ENCODE results near the gene FHIT.

Gene FHIT

GRCh38 chr3:59783468-59783988, 1467.7 kb downstream of the FHIT start:
- Histone ChIP-seq H3F3A (ENCODE audit: control insufficient read depth, insufficient read depth) (no peaks in the 10 kb centered on the region), H4K20me1 (ENCODE audit: control insufficient read depth, insufficient read depth, low read depth, low read length) (no peaks in the 10 kb centered on the region), H3K9me3 (ENCODE audit: control insufficient read depth, insufficient read depth, low read length) (no peaks in the 10 kb centered on the region), H3K4me2 (ENCODE audit: low read length) (no peak overlapping the region), H3K9me2 (replicated peaks; ENCODE audit: control insufficient read depth, low read length) (no peaks in the 10 kb centered on the region), H3K4me3 (ENCODE audit: low read length) (no peak overlapping the region), H3K27me3 (ENCODE audit: control insufficient read depth, low read length) (no peaks in the 10 kb centered on the region), H3K36me3 (ENCODE audit: control insufficient read depth, low read length) (no peaks in the 10 kb centered on the region), H3K4me1 (ENCODE audit: control insufficient read depth, low read length) (no peaks in the 10 kb centered on the region), H3K27ac (ENCODE audit: low read depth, low read length) (no peak overlapping the region), H3K79me2 (ENCODE audit: control insufficient read depth, low read length) (no peaks in the 10 kb centered on the region)
- no peak for TF ChIP-seq EZH2phosphoT487 (IDR thresholded peaks at IDR 0.05; ENCODE audit: borderline replicate concordance, low read length)
- TF ChIP-seq, protein P1, sequence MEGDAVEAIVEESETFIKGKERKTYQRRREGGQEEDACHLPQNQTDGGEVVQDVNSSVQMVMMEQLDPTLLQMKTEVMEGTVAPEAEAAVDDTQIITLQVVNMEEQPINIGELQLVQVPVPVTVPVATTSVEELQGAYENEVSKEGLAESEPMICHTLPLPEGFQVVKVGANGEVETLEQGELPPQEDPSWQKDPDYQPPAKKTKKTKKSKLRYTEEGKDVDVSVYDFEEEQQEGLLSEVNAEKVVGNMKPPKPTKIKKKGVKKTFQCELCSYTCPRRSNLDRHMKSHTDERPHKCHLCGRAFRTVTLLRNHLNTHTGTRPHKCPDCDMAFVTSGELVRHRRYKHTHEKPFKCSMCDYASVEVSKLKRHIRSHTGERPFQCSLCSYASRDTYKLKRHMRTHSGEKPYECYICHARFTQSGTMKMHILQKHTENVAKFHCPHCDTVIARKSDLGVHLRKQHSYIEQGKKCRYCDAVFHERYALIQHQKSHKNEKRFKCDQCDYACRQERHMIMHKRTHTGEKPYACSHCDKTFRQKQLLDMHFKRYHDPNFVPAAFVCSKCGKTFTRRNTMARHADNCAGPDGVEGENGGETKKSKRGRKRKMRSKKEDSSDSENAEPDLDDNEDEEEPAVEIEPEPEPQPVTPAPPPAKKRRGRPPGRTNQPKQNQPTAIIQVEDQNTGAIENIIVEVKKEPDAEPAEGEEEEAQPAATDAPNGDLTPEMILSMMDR (IDR thresholded peaks at IDR 0.05; ENCODE audit: low read depth, low read length, poor library complexity, severe bottlenecking): no peak

DNA sequence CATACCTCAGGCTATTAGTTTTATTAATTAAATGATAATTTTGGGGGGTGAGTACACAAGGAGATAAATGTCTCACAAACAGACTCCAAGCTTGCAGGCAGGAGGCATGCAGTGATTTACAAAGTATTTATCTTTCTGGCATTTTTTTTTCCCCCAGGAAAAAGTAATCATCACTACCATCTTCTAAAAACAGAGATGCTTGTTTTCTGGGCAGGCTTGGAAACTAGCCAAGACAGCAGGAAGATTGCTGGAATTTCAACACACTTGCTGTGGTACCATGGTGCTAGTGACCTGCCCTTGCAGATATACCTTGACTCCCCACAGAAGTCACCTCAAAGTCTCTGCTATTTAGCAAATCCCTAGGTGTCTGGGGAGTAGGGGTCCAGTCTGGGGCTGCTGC, 1468.6 kb downstream of the FHIT start:
- H3K4me3 ChIP-seq (ENCODE audit: low read length): no peak overlapping the region
- no peaks in the 10 kb centered on the region for H4K20me1 ChIP-seq (ENCODE audit: control insufficient read depth, insufficient read depth, low read depth, low read length)
- H3K27ac ChIP-seq (ENCODE audit: low read depth, low read length): no peak overlapping the region
- no peaks in the 10 kb centered on the region for H3K79me2 ChIP-seq (ENCODE audit: control insufficient read depth, low read length)
- no peak overlapping the region for H3K4me2 ChIP-seq (ENCODE audit: low read length)
- no peak for TF ChIP-seq EZH2phosphoT487 (IDR thresholded peaks at IDR 0.05; ENCODE audit: borderline replicate concordance, low read length)
- TF ChIP-seq, protein P1 (IDR thresholded peaks at IDR 0.05; ENCODE audit: low read depth, low read length, poor library complexity, severe bottlenecking): no peak
- no peaks in the 10 kb centered on the region for H3K9me3 ChIP-seq (ENCODE audit: control insufficient read depth, insufficient read depth, low read length)
- no peaks in the 10 kb centered on the region for H3F3A ChIP-seq (ENCODE audit: control insufficient read depth, insufficient read depth)
- H3K27me3 ChIP-seq (ENCODE audit: control insufficient read depth, low read length): no peaks in the 10 kb centered on the region
- H3K9me2 ChIP-seq (replicated peaks; ENCODE audit: control insufficient read depth, low read length): no peaks in the 10 kb centered on the region
- no peaks in the 10 kb centered on the region for H3K4me1 ChIP-seq (ENCODE audit: control insufficient read depth, low read length)
- no peaks in the 10 kb centered on the region for H3K36me3 ChIP-seq (ENCODE audit: control insufficient read depth, low read length)

DNA sequence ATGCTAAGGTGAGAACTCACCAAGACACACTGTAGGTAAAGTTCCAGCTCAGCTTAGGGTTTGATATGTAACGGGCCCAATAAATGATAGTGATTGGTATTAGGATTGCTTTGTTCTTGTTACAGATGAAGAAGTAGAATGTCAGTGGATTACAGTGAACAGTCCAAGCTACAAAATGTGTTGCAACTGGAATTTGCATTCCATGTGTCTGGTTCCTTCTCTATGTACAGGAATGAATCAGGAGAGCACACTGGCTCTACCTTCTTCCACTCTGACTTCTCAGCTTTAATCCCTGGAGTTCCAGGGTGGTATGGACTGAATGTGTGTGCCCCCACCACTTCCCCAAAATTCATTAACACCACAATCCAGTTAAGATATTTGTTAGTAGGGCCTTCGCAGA, 1471.0 kb downstream of the FHIT start:
- Histone ChIP-seq H3F3A (ENCODE audit: control insufficient read depth, insufficient read depth) (no peaks in the 10 kb centered on the region), H3K27me3 (ENCODE audit: control insufficient read depth, low read length) (no peaks in the 10 kb centered on the region), H3K79me2 (ENCODE audit: control insufficient read depth, low read length) (no peaks in the 10 kb centered on the region), H3K4me1 (ENCODE audit: control insufficient read depth, low read length) (no peaks in the 10 kb centered on the region), H3K4me2 (ENCODE audit: low read length) (no peak overlapping the region), H4K20me1 (ENCODE audit: control insufficient read depth, insufficient read depth, low read depth, low read length) (no peaks in the 10 kb centered on the region), H3K27ac (ENCODE audit: low read depth, low read length) (no peak overlapping the region), H3K9me2 (replicated peaks; ENCODE audit: control insufficient read depth, low read length) (no peaks in the 10 kb centered on the region), H3K4me3 (ENCODE audit: low read length) (no peak overlapping the region), H3K36me3 (ENCODE audit: control insufficient read depth, low read length) (no peaks in the 10 kb centered on the region), H3K9me3 (ENCODE audit: control insufficient read depth, insufficient read depth, low read length) (no peaks in the 10 kb centered on the region)
- TF ChIP-seq, protein P1 (IDR thresholded peaks at IDR 0.05; ENCODE audit: low read depth, low read length, poor library complexity, severe bottlenecking): no peak
- TF ChIP-seq EZH2phosphoT487 (IDR thresholded peaks at IDR 0.05; ENCODE audit: borderline replicate concordance, low read length): no peak
